B cell (primary cell): ENCODE data around the gene BRINP3. TPM values are rescaled to one million over a fixed set of nuclear protein-coding genes. Genes with fewer than 3 reads are reported as not detected.

ENCODE experiments used
- ATAC-seq: fragments of 200-7000 bp; cut with Tn5 transposase; one replicate; pipeline ENCODE4 v1.10.0; 2021; ENCODE audit warnings: low read depth, mild to moderate bottlenecking, moderate number of reproducible peaks, moderate library complexity
- CTCF ChIA-PET: fragments of 350-600 bp; sonication (Branson Sonifier 250); formaldehyde crosslinking; loops from one replicate; lab custom pipeline; 2021; ENCODE audit warnings: antibody characterized with exemption, inconsistent platforms; lab: Charles Lee
- POLR2A ChIA-PET: fragments of 350-600 bp; sonication (Branson Sonifier 250); formaldehyde crosslinking; loops from one replicate; lab custom pipeline; 2021; ENCODE audit warnings: antibody characterized with exemption; lab: Charles Lee
- DNase-seq: peaks from one replicate; pipeline ENCODE4 v3.0.0; 2013
- H2AFZ ChIP-seq: 2 replicates; pipeline ENCODE4 v1.6.1; 2012; ENCODE audit warnings: mild to moderate bottlenecking, low read depth, low read length; ENCODE audit not compliant: insufficient read depth, poor library complexity, severe bottlenecking
- H3K27ac ChIP-seq, 2 donors: 1 replicate in 1 of 2; 2 replicates in 1 of 2; pipeline ENCODE4 v1.5.1; 2012 to 2013; ENCODE audit warnings: low read length in 2 of 2, mild to moderate bottlenecking in 2 of 2, moderate library complexity in 1 of 2
- H3K27me3 ChIP-seq, 4 experiments: fragments of 200-600 bp in 1 of 4; sonication (generic) in 1 of 4; replicated peaks in 1 of 4; 1 replicate in 2 of 4; 2 replicates in 2 of 4; pipeline versions ENCODE4 v1.6.1 to v1.7.0; 2013 to 2016; ENCODE audit warnings: low read length in 3 of 4, mild to moderate bottlenecking in 2 of 4, mixed read lengths in 1 of 4, moderate library complexity in 1 of 4; ENCODE audit not compliant: insufficient read depth in 4 of 4, control insufficient read depth in 3 of 4; ENCODE audit errors: control extremely low read depth in 1 of 4
- H3K36me3 ChIP-seq, 2 experiments: replicated peaks in 1 of 2; 1 replicate in 1 of 2; 2 replicates in 1 of 2; pipeline versions ENCODE4 v1.6.1 to v1.7.1; 2013; ENCODE audit warnings: low read length in 1 of 2; ENCODE audit not compliant: insufficient read depth in 2 of 2, control insufficient read depth in 1 of 2; ENCODE audit errors: control extremely low read depth in 1 of 2, extremely low read depth in 1 of 2
- H3K4me1 ChIP-seq, 2 donors: fragments of 200-600 bp in 1 of 2; sonication (generic) in 1 of 2; 1 replicate in 1 of 2; 2 replicates in 1 of 2; pipeline versions ENCODE4 v1.5.1 to v1.6.1; 2013 to 2017; ENCODE audit warnings: low read length in 2 of 2; ENCODE audit not compliant: control insufficient read depth in 2 of 2, insufficient read depth in 2 of 2
- H3K4me2 ChIP-seq: replicated peaks from 2 replicates; pipeline ENCODE3; 2012; ENCODE audit warnings: mild to moderate bottlenecking, low read depth, low read length; ENCODE audit not compliant: poor library complexity, severe bottlenecking
- H3K4me3 ChIP-seq, 5 experiments: fragments of 200-600 bp in 1 of 5; sonication (generic) in 1 of 5; 1 replicate in 3 of 5; 2 replicates in 2 of 5; pipeline versions ENCODE4 v1.5.1 to v1.7.0; 2011 to 2016; ENCODE audit warnings: low read length in 4 of 5, mild to moderate bottlenecking in 4 of 5, low read depth in 2 of 5, control low read depth in 1 of 5, moderate library complexity in 1 of 5; ENCODE audit not compliant: insufficient read depth in 1 of 5; ENCODE audit errors: control extremely low read depth in 1 of 5, extremely low read depth in 1 of 5
- H3K79me2 ChIP-seq: fragments of 200-600 bp; sonication (generic); one replicate; pipeline ENCODE4 v1.6.0; 2016; ENCODE audit warnings: low read length; ENCODE audit not compliant: control insufficient read depth, insufficient read depth
- H3K9ac ChIP-seq: fragments of 200-600 bp; sonication (generic); 2 replicates; pipeline ENCODE4 v1.6.1; 2017; ENCODE audit warnings: mild to moderate bottlenecking, low read length, moderate library complexity
- H3K9me3 ChIP-seq, 3 donors: one replicate each; pipeline versions ENCODE4 v1.6.1 to v1.7.1; 2013; ENCODE audit warnings: low read length in 2 of 3; ENCODE audit not compliant: control insufficient read depth in 2 of 3, insufficient read depth in 1 of 3; ENCODE audit errors: control extremely low read depth in 1 of 3
- H4K20me1 ChIP-seq: 2 replicates; pipeline ENCODE4 v1.6.0; 2012; ENCODE audit warnings: mild to moderate bottlenecking, low read length; ENCODE audit not compliant: insufficient read depth, control insufficient read depth, poor library complexity, severe bottlenecking
- H3K27ac Mint-ChIP-seq: one replicate; pipeline ENCODE4 v1.8.0; 2021; ENCODE audit warnings: mixed read lengths
- H3K27me3 Mint-ChIP-seq: one replicate; pipeline ENCODE4 v1.8.0; 2021; ENCODE audit warnings: mixed read lengths
- H3K4me1 Mint-ChIP-seq: one replicate; pipeline ENCODE4 v1.8.0; 2021; ENCODE audit warnings: mixed read lengths
- H3K4me3 Mint-ChIP-seq: one replicate; pipeline ENCODE4 v1.8.0; 2021; ENCODE audit warnings: mixed read lengths
- H3K9me3 Mint-ChIP-seq: one replicate; pipeline ENCODE4 v1.8.0; 2022; ENCODE audit warnings: mixed read lengths; ENCODE audit not compliant: insufficient read depth
- CTCF ChIP-seq: fragments of 200-600 bp; IDR thresholded peaks from one replicate; pipeline ENCODE4 v1.8.0; 2022; ENCODE audit warnings: antibody characterized with exemption, mild to moderate bottlenecking
- EZH2 ChIP-seq: IDR thresholded peaks from 2 replicates; pipeline ENCODE4 v1.6.1; 2012; ENCODE audit warnings: borderline replicate concordance, low read depth, mild to moderate bottlenecking, moderate library complexity, low read length; ENCODE audit not compliant: insufficient read depth, poor library complexity, severe bottlenecking
- WGBS: methylation state at CpG from one replicate; pipeline ENCODE4 v1.1.5; 2013; ENCODE audit warnings: missing lambda C conversion rate; ENCODE audit not compliant: insufficient coverage; 5-methylcytosine and 5-hydroxymethylcytosine counted together
- intact Hi-C: fragments of 100-400 bp; cut with micrococcal nuclease; formaldehyde crosslinking; loops from one replicate; pipeline ENCODE4 v1.10.0; 2022
- polyA plus RNA-seq: library from polyadenylated mRNA; depleted of rRNA; stranded (reverse); fragments of >200 nt; gene quantifications from 2 replicates; pipeline ENCODE4 v1.2.3, GENCODE V29; 2012
- total RNA-seq, 2 donors: library from RNA; stranded (reverse); fragments of 120-200 nt in 1 of 2; gene quantifications; 1 replicate in 1 of 2; 2 replicates in 1 of 2; pipeline versions ENCODE4 v1.2.3 to v1.2.4, GENCODE V29; 2013 to 2022

Gene BRINP3
- total and polyA plus RNA-seq, 2 donors (not counting 1 experiment from before 2014, with no cell fraction given): not detected

GRCh38 chr1:190168893-190169280 is 308.8 kb downstream of the BRINP3 start:
- Histone ChIP-seq H3K79me2 (no peaks in the 10 kb centered on the region), H3K4me3 (no peak overlapping the region), H3K4me1 (no peaks in the 10 kb centered on the region), H2AFZ (no peak overlapping the region), H3K4me2 (no peak overlapping the region), H3K36me3 (no peaks in the 10 kb centered on the region), H3K9ac (no peak overlapping the region), H3K27me3 (no peaks in the 10 kb centered on the region), H4K20me1 (no peaks in the 10 kb centered on the region), H3K9me3 (peaks cover 0 to 2% (median 0%) of the 10 kb centered on the region in 3 donors), H3K27ac (no peak overlapping the region)
- POLR2A ChIA-PET: no interaction called here
- H3K9me3 Mint-ChIP-seq: no peaks in the 10 kb centered on the region
- WGBS: no CpG with 5 or more reads among the region's 3 CpGs
- CTCF ChIA-PET: no interaction called here
- no peak overlapping the region for H3K27ac Mint-ChIP-seq
- H3K4me3 Mint-ChIP-seq: no peak overlapping the region
- ATAC-seq (no peak), DNase-seq (no peak)
- no peaks in the 10 kb centered on the region for H3K4me1 Mint-ChIP-seq
- no peaks in the 10 kb centered on the region for H3K27me3 Mint-ChIP-seq
- no peak for TF ChIP-seq EZH2
- no peak for TF ChIP-seq CTCF
- intact Hi-C loops: no loop called here

GRCh38 chr1:190168116-190168892 is 309.4 kb downstream of the BRINP3 start:
- H3K27me3 ChIP-seq: no peaks in the 10 kb centered on the region
- H2AFZ ChIP-seq: no peak overlapping the region
- H3K79me2 ChIP-seq: no peaks in the 10 kb centered on the region
- Mint-ChIP-seq H3K4me1 (no peaks in the 10 kb centered on the region), H3K27me3 (no peaks in the 10 kb centered on the region), H3K27ac (no peak overlapping the region), H3K9me3 (no peaks in the 10 kb centered on the region), H3K4me3 (no peak overlapping the region)
- no peaks in the 10 kb centered on the region for H3K36me3 ChIP-seq
- no peaks in the 10 kb centered on the region for H3K4me1 ChIP-seq
- H3K9ac ChIP-seq: no peak overlapping the region
- H4K20me1 ChIP-seq: no peaks in the 10 kb centered on the region
- WGBS: no CpG with 5 or more reads among the region's 3 CpGs
- no peak overlapping the region for H3K27ac ChIP-seq
- CTCF ChIA-PET: no interaction called here
- no peak for DNase-seq
- no peak for TF ChIP-seq EZH2
- TF ChIP-seq CTCF: no peak
- intact Hi-C loops: no loop called here
- H3K4me2 ChIP-seq: no peak overlapping the region
- no peak for ATAC-seq
- no peak overlapping the region for H3K4me3 ChIP-seq
- POLR2A ChIA-PET: no interaction called here
- peaks cover 0 to 2% (median 0%) of the 10 kb centered on the region in 3 donors for H3K9me3 ChIP-seq
